Fibroblast of villous mesenchyme (primary cell): ENCODE results near the gene AHCYL1. TPM values are rescaled to one million over a fixed set of nuclear protein-coding genes. Genes with fewer than 3 reads are reported as not detected.
A peak's percentile ranks its signal among the peaks of the same experiment; 100 is the strongest.

Source experiments
- DNase-seq: peaks from one replicate; pipeline ENCODE4 v3.0.0-alpha.2; 2010; ENCODE audit warnings: low read depth
- H3K4me3 ChIP-seq: 2 replicates; pipeline ENCODE4 v1.5.1; 2011; ENCODE audit warnings: low read depth, mild to moderate bottlenecking, low read length
- CTCF ChIP-seq: IDR thresholded peaks from 2 replicates; pipeline ENCODE4 v1.5.1; 2012; ENCODE audit warnings: low read depth, mild to moderate bottlenecking, low read length; ENCODE audit not compliant: insufficient read depth
- total RNA-seq: library from RNA; depleted of rRNA; stranded (reverse); fragments of >200 nt; gene quantifications from 2 replicates; pipeline ENCODE4 v1.2.3, GENCODE V29; 2012

AHCYL1 gene
- total RNA-seq, 1 donor = 66.9 TPM

GRCh38 chr1:109995536-109995935 is 11.0 kb downstream of the AHCYL1 start:
- DNase-seq = no peak
- no peak overlapping the region for H3K4me3 ChIP-seq
- no peak for TF ChIP-seq CTCF

- peak; percentile 82 for DNase-seq
- no peak overlapping the region for H3K4me3 ChIP-seq
- no peak for TF ChIP-seq CTCF
Observed at GRCh38 chr1:109996476-109996875, 11.9 kb downstream of the AHCYL1 start.

GRCh38 chr1:109997204-109997866 is 12.8 kb downstream of the AHCYL1 start:
- TF ChIP-seq CTCF = no peak
- DNase-seq = no peak
- no peak overlapping the region for H3K4me3 ChIP-seq

- TF ChIP-seq CTCF = no peak
- no peak overlapping the region for H3K4me3 ChIP-seq
- no peak for DNase-seq
Observed at GRCh38 chr1:109997867-109998229, 13.3 kb downstream of the AHCYL1 start.

GRCh38 chr1:110002695-110003094 is 18.1 kb downstream of the AHCYL1 start:
- TF ChIP-seq CTCF = no peak
- no peak overlapping the region for H3K4me3 ChIP-seq
- DNase-seq = no peak

GRCh38 chr1:110003747-110004428 is 19.3 kb downstream of the AHCYL1 start:
- no peak for TF ChIP-seq CTCF
- peak; percentile 99 for DNase-seq
- peak overlapping the region; percentile 49 for H3K4me3 ChIP-seq
